Activated CD8-positive, alpha-beta memory T cell treated with anti-CD3 and anti-CD28 coated beads, Interleukin-2, amount 50 U/mL, for 1 hour (primary cell): Measurements from ENCODE around the gene REEP6.
A peak's percentile ranks its signal among the peaks of the same experiment; 100 is the strongest.

Experiments used
- DNase-seq: peaks from one replicate; pipeline ENCODE4 v3.0.0-alpha.2; 2020; ENCODE audit errors: extremely low read depth

The REEP6 gene

GRCh38 chr19:1456121-1456900 is 34.7 kb upstream of the REEP6 start:
- DNase-seq = no peak

- no peak for DNase-seq
Observed at GRCh38 chr19:1457031-1457739, 33.8 kb upstream of the REEP6 start.

GRCh38 chr19:1457892-1458291 is 33.1 kb upstream of the REEP6 start:
- DNase-seq = no peak

- DNase-seq = no peak
Observed at GRCh38 chr19:1459479-1459878, 31.5 kb upstream of the REEP6 start.

GRCh38 chr19:1460033-1460995 is 30.7 kb upstream of the REEP6 start:
- no peak for DNase-seq

GRCh38 chr19:1461862-1462261 is 29.1 kb upstream of the REEP6 start:
- DNase-seq = no peak

- DNase-seq = no peak
Observed at GRCh38 chr19:1465191-1466016, 25.6 kb upstream of the REEP6 start.

- DNase-seq = no peak
Observed at GRCh38 chr19:1466018-1466460, 24.9 kb upstream of the REEP6 start.

GRCh38 chr19:1466461-1467214 is 24.3 kb upstream of the REEP6 start:
- no peak for DNase-seq

- DNase-seq = no peak
Observed at GRCh38 chr19:1467215-1467489, 23.8 kb upstream of the REEP6 start.

GRCh38 chr19:1467490-1468273 is 23.3 kb upstream of the REEP6 start:
- no peak for DNase-seq

GRCh38 chr19:1468274-1468820 is 22.6 kb upstream of the REEP6 start:
- no peak for DNase-seq

GRCh38 chr19:1468821-1469254 is 22.1 kb upstream of the REEP6 start:
- no peak for DNase-seq

GRCh38 chr19:1469255-1470054 is 21.5 kb upstream of the REEP6 start:
- no peak for DNase-seq

GRCh38 chr19:1470055-1470304 is 21.0 kb upstream of the REEP6 start:
- no peak for DNase-seq

GRCh38 chr19:1470305-1471009 is 20.5 kb upstream of the REEP6 start:
- peak; percentile 12 for DNase-seq

GRCh38 chr19:1471010-1471514 is 19.9 kb upstream of the REEP6 start:
- no peak for DNase-seq

- DNase-seq = no peak
Observed at GRCh38 chr19:1471515-1472160, 19.3 kb upstream of the REEP6 start.
